Activated CD8-positive, alpha-beta memory T cell treated with anti-CD3 and anti-CD28 coated beads for 4 hours (primary cell): ENCODE results near the gene ITK.
"Not testable (repeated sequence)": the region's sequence is repeated elsewhere in the genome, so short reads cannot be mapped to it uniquely, and the experiment has no call there.

ENCODE experiments used
- DNase-seq, 2 donors: peaks; one replicate each; pipeline ENCODE4 v3.0.0-alpha.2; 2020; ENCODE audit warnings: low read depth in 2 of 2

Gene ITK

DNA sequence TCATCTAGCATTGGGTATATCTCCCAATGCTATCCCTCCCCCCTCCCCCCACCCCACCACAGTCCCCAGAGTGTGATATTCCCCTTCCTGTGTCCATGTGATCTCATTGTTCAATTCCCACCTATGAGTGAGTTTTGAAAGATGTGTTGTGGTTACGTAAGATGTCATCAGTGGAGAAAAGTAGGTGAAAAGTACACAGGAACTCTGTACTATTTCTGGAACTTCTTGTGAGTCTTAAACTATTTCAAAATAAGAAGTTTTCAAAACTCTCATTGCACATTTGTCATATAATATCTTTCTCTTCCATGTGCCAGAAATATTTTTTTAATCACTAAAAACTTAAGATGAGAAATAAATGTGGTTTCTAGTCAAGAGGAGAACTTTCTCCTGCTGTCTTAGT lies 30.0 kb downstream of the ITK start:
- not testable (repeated sequence) for DNase-seq

- DNase-seq = no peak
Observed at GRCh38 chr5:157212307-157212706, 31.7 kb downstream of the ITK start.

DNA sequence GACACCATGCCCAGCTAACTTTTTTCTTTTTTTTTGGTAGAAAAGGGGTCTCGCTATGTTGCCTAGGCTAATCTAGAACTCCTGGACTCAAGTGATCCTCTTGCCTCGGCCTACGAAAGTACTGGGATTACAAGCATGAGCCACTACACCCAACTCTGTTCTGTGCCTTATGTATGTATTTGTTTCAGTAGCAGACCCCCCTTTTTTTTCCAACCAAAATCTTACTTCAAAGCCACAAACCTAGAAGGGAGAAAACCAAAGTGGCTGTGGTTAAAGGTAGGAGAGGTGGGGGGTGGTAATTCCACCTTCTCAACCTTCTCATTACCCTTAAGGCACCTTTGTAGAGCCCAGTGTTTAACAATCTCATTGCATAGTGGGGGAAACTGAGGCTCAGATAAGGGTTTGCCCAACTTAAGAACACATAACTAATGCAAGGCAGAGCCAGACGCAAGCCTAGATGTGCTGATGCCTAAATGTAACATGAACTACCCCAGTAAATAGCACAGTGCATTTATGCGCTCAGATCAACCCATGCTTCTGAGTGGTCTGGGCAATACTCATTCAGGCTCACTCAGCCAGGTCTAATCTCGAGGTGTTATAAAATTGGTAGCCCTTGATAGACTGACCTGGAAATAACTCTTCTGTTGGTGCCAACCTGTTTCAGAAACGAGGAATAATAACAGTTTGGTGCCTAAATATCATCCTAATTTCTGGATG lies 33.0 kb downstream of the ITK start:
- DNase-seq = no peak

- no peak for DNase-seq
Observed at GRCh38 chr5:157214415-157214814, 33.8 kb downstream of the ITK start.

DNA sequence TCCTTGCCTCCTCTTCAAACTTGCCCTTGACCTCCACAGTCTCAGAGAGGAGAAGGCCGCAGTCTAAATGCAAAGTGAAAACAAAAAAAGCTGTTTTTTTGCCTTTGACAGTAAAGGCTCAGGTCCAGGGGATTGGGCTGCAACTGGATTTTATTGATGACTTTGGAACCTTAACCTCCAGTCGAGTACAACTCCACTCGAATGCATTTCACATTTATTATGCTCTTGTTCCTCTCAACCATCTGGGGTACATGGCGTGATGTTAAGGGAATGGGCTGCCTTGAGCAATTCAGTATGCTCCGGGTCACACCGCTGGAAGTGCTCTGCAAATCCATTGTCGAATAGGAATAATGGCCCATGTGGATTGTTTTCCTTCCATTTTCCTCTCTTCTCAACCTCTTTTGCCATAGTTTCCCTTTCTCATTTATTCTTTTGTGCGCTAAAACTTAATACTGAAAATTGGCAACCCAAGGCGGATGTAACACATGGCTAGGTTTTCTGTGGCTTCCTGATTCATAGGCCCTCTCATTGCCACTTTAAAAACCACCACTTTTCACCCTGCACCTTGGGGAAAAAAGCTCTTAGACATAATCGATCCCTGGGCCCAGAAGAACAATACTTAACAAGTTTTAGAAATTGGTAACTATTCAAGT lies 34.3 kb downstream of the ITK start:
- DNase-seq = no peak

DNA sequence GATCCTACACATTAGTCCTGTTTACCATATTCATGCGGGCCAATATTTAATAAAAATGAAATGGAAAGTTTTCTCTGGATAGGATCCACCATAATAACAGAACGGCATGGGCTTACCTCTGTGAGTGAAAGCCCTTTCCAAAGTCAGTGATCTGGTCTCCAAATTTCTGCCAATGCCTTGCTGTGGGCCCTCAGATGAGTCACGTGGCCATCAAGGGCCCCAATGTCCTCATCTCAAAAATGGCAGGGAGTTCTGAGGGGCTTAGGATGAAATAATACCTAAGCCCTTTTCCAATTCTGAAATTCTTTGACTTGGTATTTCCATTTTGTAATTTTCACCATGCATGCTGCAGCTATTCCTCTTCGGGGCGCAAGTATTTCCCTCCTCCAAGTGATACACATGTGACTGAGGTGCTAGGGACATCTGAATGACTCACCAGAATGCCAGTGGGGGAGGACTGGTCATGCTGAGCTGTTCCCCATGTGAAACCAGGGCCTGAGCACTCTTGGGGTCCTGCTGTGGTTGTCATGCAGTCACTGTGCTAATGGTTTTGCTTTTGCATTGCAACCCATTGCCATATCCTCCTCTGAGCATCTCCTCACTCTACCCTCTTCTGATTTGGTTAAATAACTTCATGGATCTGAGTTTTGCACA lies 35.0 kb downstream of the ITK start:
- DNase-seq = no peak

DNA sequence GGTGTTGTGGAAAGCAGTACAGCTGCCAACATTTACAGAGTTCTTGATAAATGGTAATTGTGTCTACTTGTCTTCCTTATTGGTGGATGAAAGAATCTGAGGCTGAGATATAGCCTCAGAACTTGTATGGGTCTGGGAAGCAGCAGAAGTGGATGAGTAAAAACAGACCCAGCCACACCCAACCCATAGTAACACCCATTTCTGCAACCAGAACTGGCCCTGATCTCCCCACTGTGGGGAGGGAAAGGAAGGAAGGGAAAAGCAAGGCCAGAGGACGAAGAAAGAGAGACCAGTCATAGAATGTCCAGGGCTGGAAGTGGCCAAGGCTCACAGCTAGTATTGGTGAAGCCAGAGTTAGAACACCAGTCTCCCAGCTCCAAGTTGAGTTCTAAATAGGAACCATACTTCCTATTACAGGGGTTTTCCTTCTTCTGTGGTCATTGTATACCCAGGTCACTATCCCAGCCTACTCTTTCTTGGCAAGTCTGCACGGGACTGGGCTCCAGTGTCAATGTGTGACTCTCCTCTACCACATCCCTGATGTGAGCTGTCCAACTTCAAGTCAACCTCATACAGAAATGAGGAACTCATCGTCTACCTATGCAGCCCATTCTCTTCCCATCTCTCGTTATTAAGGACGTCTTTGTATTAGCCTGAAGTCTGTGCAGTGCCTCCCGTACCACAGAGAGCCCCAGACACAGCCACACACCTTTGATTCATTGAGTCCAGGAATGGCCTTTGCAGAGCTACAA lies 35.9 kb downstream of the ITK start:
- no peak for DNase-seq

DNA sequence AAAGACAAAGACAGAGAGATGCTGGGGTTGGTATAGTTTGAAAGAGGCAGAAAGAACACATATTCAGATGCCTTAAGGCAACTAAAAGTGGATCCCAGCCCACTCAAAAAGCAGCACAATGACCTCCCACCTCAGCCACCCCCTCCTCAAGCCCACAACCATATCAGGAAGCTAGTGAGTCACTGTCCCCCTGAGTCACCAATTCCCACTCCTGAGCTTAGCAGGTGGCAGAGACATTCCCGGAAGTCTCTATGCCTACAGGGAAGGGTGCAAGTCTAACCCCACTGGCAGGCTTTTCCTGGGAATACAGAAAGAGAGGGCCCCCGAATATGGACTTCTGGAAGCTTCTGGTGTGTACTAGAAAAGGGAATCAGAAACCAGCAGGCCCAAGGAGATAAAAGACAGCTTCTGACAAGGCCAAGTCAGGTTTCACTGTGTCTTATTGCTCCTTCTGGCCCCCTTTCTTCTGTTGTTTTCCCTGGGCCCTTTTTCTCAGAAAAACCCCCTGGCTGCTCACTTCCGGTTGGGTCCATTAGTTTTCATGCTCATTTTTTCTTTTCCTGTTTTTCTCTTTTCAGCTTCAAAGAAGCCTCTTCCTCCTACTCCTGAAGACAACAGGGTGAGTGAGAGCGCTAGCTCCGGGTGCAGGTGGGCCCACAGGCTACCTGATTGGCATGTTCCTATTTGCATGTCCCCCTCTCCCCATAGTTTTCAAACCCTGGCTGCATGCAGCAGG lies 36.8 kb downstream of the ITK start:
- peak; percentile 49 to 76 for DNase-seq

GRCh38 chr5:157219491-157220271 lies 39.0 kb downstream of the ITK start:
- DNase-seq = no peak

GRCh38 chr5:157221959-157222358 lies 41.3 kb downstream of the ITK start:
- DNase-seq = no peak

GRCh38 chr5:157222506-157223230 lies 42.0 kb downstream of the ITK start:
- DNase-seq = peak; percentile 68 to 80

DNA sequence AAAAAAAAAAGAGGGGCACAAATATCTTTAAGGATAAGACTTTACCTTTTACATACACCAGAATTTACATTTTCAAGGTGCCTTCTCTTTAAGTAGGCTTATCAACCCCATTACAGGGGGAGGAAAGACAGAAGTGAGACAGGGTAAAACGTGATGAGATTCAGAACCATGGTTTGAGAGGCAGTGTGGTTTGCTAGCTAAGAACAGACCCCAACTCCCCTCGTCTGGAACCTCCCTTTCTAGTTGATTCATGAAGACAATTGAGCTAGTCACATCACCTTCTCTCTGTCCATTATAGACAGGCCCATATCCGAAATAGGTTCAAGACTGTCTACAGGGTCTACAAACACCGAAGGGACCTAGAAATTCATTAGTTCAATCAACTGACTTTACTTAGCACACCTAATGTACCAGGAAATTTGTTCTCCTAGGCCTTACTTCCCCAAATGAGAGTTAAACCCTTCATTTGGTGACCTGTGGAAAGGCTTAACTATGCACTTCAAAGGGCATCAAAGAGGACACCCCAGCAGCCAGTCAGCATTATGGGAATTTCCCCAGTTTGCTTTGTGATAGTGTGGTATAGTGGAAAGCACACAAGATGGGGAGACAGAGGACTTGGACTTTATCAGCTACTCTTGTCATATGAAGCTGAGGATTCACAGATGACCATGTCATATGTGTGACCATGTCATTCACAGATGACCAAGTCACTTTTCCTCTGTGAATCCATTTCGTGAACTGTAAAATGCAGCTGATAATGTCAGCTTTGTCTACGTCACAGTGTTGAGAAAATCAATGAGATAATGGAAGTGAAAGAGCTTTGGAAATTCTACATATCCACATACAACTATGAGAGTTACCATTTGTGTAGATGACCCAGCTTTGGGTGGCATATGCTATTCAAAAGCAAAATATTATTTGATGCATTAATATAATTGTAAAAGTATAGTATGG lies 45.1 kb downstream of the ITK start:
- no peak for DNase-seq

- no peak for DNase-seq
Observed at GRCh38 chr5:157230610-157231009, 50.0 kb downstream of the ITK start.

GRCh38 chr5:157232706-157233105 lies 52.1 kb downstream of the ITK start:
- DNase-seq = no peak

GRCh38 chr5:157233515-157233914 lies 52.9 kb downstream of the ITK start:
- no peak for DNase-seq

- no peak for DNase-seq
Observed at GRCh38 chr5:157236423-157236822, 55.8 kb downstream of the ITK start.

DNA sequence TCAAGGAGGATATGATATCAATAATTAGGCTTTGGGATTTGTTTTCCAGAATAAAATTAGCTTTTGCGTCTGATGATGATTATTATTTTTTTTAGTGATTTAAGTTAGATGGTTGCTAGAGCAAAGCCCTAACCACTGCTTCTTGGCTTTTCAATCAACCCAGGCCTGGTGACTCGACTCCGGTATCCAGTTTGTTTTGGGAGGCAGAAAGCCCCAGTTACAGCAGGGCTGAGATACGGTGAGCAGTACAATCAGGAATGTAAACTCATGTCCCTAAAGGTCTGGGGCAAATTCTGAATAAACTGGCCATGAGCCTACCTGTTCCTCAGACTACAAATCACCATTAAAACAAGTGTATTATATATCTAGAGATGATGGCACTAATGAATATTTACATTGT lies 60.8 kb downstream of the ITK start:
- no peak for DNase-seq

DNA sequence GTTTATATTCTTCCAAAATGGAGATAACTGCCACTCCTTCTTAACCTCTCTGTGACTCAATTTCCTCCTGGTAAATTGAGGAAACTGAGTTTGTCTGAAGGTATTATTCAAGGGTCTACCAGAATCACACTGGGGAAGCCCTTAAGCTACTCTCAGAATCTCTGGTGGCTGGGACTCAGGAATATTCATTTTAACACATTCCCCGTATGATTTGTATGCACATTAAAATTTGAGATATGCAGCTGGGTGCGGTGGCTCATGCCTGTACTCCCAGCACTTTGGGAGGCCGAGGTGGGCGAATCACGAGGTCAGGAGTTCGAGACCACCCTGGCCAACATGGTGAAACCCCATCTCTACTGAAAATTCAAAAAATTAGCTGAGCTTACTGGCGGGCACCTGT lies 64.1 kb downstream of the ITK start:
- not testable (repeated sequence) for DNase-seq

DNA sequence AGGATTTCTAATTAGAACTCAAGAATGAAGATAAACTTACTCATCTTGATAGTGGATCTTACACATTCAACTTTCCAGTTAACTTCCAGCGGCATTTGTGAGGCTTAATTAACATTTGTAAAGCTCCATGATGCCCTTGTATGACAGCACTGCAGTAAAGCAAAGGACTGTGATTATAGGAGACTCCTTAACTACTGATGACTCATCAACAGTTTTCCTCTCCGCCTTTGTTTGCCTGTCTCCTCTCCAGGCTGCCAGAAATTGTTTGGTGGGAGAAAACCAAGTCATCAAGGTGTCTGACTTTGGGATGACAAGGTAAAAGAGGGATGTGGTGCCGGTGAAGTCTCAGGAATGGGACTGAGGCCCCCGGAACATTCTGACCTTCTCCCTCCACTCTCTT lies 64.8 kb downstream of the ITK start:
- no peak for DNase-seq
